Parietal lobe (tissue), 2 donors: ENCODE data around the gene DBF4B. TPM values are rescaled to one million over a fixed set of nuclear protein-coding genes. Genes with fewer than 3 reads are reported as not detected.

ENCODE experiments used
- small RNA-seq: library from RNA; depleted of rRNA; stranded (forward); fragments of <200 nt; gene quantifications from one replicate; pipeline ENCODE3, GENCODE V24; 2014; ENCODE audit warnings: low replicate concordance
- total RNA-seq: library from RNA; depleted of rRNA; stranded (reverse); fragments of >200 nt; gene quantifications from one replicate; pipeline ENCODE4 v1.2.3, GENCODE V29; 2014

DBF4B gene, protein sequence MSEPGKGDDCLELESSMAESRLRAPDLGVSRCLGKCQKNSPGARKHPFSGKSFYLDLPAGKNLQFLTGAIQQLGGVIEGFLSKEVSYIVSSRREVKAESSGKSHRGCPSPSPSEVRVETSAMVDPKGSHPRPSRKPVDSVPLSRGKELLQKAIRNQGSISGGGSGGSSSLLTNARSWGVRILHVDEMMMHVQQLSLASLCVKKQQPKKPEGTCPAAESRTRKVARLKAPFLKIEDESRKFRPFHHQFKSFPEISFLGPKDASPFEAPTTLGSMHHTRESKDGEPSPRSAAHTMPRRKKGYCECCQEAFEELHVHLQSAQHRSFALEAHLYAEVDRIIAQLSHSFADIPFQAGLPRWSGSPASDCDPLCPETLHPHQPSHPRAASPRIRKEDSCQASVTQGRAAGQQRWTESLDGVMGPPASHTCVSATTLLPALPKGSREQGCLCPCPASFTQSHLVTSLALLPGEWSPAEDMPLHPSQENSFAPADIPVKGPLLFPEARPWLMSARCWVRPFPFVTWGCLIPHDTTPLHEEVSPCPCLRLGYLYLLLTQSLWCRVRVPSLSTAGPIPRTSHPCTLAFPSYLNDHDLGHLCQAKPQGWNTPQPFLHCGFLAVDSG
- 7.5 TPM for total RNA-seq

DNA sequence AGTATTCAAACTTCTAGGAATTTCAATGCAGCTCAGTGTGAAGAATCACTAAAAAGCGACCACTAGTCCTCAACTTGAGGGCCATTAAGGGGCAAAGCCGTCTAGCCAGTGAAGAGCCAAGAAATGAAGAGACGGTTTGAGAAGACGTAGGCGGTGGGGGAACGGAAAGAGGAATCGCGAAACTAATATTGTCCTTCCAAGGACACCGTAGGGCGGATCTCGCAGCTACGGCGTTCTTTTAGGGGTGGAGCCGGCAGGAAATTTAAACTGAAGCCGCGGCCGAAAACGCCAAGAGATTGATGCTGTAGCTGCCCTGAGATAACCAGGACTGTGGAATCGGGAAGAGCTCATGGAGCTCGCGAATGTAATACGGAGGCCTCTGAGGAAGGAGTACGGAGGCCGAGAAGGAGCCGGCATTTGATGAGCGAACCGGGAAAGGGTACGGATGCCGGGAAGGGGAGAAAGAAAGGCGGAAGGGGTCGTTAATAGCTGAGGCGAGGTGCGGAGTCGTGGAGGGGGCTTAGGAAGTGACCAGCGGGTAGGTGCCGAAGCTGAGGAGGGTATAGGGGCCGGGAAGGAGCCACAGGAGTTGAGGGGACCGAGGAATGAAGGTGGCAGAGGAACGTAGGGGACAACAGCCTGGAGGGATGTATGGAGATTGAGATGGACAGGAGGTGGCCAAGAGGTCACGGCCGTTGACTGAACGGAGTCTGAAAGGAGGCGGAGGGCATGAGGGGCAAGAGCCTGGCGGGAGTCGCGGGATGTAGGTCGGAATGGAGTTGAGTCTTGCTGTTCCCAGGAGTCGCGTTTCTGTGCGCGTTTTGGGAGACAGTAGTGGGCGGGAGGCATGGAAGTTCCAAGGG lies at the start of gene DBF4B:
Gene DBF4B, plus strand, starts transcription at position 265 of the 863 bp plus-strand sequence. Its CDS starts 156 bp downstream, at position 421.

DNA sequence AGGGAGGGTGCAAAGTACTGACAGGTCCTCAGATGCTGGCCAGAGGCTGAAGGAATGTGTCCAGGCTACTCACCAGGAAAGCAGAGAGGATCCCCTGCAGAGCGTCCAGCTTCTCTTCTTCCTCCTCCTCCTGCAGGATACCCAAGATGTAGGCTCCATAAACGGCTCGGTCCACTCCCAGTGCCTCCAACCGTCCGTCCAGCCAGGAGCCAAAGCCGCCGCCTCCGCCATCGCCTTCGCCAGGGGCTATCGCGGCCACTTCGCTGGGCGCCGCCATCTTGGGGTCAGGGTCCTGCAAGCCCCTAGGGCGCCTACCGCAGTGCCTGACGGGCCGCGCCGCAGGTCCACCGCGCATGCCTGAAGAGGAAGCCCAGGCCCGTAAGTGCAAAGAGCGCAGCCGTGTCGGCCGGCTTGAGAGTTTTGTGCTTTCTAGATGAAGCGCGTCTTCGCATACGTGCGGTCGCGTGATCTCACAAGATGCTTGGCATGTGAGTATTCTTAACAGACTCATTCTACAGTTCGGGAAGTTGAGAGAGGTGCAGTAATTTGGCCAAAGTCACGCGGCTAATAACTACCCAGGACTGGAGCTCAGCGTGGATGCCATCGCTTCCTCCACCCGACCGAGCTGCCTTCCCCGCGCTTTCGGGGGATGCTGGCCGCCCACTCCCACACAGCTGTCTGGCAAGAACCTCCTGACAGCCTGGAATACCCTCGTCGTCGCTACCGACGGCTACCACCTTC lies 18.8 kb upstream of the DBF4B start, which contains the start of gene CCDC43:
Gene CCDC43, minus strand, starts transcription at position 300 of the 741 bp plus-strand sequence. Its CDS starts 23 bp downstream, at position 277.

DNA sequence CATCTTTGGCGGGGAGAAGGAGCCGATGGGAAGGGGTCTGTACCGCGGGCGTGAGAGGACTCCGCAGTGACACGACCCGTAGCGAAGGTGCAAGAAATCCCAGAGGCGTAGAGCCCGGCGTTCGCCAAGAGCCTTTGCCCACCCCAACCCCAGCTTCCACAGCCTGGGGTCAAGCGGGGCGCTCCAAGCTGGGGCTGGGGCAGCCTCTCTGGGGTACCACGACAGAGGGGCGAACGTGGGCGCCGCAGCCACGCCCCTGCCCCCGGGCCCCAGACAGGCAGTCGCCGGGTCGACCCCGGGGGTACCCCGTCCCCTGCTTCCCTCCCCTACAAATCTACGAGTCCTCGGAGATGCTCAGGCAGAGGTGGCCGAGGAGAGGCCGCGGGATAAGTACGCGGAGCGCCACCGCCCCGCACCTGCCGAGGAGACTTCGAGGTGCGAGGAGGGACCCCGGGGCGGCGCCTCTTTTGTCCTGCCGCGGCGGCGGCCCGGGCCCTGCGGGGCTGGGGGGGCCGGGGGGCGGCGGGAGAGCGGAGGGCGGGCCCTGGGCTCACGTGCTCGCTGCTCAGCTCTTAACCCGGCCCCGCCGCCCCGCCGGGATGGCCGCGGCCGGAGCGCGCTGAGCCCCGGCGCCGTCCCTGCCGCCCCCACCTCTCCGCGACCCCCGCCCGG lies 50.1 kb downstream of the DBF4B start, which contains the start of gene ADAM11:
Gene ADAM11, plus strand, starts transcription at position 575 of the 672 bp plus-strand sequence. CDS start 212 bp downstream, outside the sequence.

Small RNA genes lying within 50 kb of the gene (small RNA-seq; reads per million reads assigned to genes)
- gene RN7SL819P = not detected

Other genes with a start within 250 kb of the DBF4B start
- gene GPATCH8, start 205.3 kb upstream of the DBF4B start, total RNA-seq = 110 TPM
- gene FZD2, start 151.2 kb upstream of the DBF4B start, total RNA-seq = 7.2 TPM
- gene MEIOC, start 52.2 kb upstream of the DBF4B start, total RNA-seq = 0.31 TPM
- gene CCDC43, start 18.9 kb upstream of the DBF4B start, total RNA-seq = 38.2 TPM
- gene ADAM11, start 50.3 kb downstream of the DBF4B start, total RNA-seq = 23.2 TPM
- gene GJC1, start 121.6 kb downstream of the DBF4B start, total RNA-seq = 109 TPM
- gene HIGD1B, start 139.2 kb downstream of the DBF4B start, total RNA-seq = 1.3 TPM
- gene EFTUD2, start 190.8 kb downstream of the DBF4B start, total RNA-seq = 128 TPM
- gene GFAP, start 206.8 kb downstream of the DBF4B start, total RNA-seq = 365 TPM
- 2.2 TPM for gene KIF18B, start 239.1 kb downstream of the DBF4B start, total RNA-seq